Measurements from ENCODE around the gene RNU7-1.

GRCh38 chr12:6970096-6970527, 26.5 kb downstream of the RNU7-1 start:
- TF ChIP-seq CTCF (conservative IDR thresholded peaks at IDR 0.05 in 1 of 2, IDR thresholded peaks at IDR 0.05 in 1 of 2; ENCODE audit: low read depth in 1 of 2, low read length in 2 of 2) (no peak), EZH2 (IDR thresholded peaks at IDR 0.05; ENCODE audit: low read length, missing control alignments) (no peak)
